Measurements from ENCODE around the gene MTSS2. TPM values are rescaled to one million over a fixed set of nuclear protein-coding genes. Genes with fewer than 3 reads are reported as not detected.

MTSS2 gene
- total RNA-seq, 4 donors from 2014 or later, result 42.6 to 160 (median 93.9) TPM

- Histone ChIP-seq H3K27me3 (no peaks in the 10 kb centered on the region), H3K36me3 (no peaks in the 10 kb centered on the region), H3K4me3 (no peak overlapping the region), H3K9me3 (no peaks in the 10 kb centered on the region), H3K4me1 (peaks cover 20 to 26% of the 10 kb centered on the region in 2 donors), H3K27ac (no peak overlapping the region)
- DNase-seq (no peak), ATAC-seq (no peak)
- TF ChIP-seq, protein P1, sequence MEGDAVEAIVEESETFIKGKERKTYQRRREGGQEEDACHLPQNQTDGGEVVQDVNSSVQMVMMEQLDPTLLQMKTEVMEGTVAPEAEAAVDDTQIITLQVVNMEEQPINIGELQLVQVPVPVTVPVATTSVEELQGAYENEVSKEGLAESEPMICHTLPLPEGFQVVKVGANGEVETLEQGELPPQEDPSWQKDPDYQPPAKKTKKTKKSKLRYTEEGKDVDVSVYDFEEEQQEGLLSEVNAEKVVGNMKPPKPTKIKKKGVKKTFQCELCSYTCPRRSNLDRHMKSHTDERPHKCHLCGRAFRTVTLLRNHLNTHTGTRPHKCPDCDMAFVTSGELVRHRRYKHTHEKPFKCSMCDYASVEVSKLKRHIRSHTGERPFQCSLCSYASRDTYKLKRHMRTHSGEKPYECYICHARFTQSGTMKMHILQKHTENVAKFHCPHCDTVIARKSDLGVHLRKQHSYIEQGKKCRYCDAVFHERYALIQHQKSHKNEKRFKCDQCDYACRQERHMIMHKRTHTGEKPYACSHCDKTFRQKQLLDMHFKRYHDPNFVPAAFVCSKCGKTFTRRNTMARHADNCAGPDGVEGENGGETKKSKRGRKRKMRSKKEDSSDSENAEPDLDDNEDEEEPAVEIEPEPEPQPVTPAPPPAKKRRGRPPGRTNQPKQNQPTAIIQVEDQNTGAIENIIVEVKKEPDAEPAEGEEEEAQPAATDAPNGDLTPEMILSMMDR (IDR thresholded peaks at IDR 0.05 in 4 of 5, conservative IDR thresholded peaks at IDR 0.05 in 1 of 5), result no peak
- no peak for TF ChIP-seq POLR2A (IDR thresholded peaks at IDR 0.05)
- intact Hi-C loops (cut with DNase I; ENCODE audit: low total_unique reads) (no loop called here), in situ Hi-C loops (cut with MboI; ENCODE audit: low sequenced_read_pairs in 4 of 4) (no loop called here)
These were observed 35.5 kb upstream of the MTSS2 start for GRCh38 chr16:70721202-70721963.

- H3K27ac ChIP-seq, result no peak overlapping the region
- ATAC-seq, result no peak
- H3K4me3 ChIP-seq, result no peak overlapping the region
- in situ Hi-C loops (cut with MboI; ENCODE audit: low sequenced_read_pairs in 4 of 4), result no loop called here
- no peaks in the 10 kb centered on the region for H3K9me3 ChIP-seq
- H3K36me3 ChIP-seq, result no peaks in the 10 kb centered on the region
- no peak for TF ChIP-seq POLR2A (IDR thresholded peaks at IDR 0.05)
- TF ChIP-seq, protein P1 (IDR thresholded peaks at IDR 0.05 in 4 of 5, conservative IDR thresholded peaks at IDR 0.05 in 1 of 5), result no peak
- peaks cover 20 to 26% of the 10 kb centered on the region in 2 donors for H3K4me1 ChIP-seq
- intact Hi-C loops (cut with DNase I; ENCODE audit: low total_unique reads), result no loop called here
- no peak for DNase-seq
- no peaks in the 10 kb centered on the region for H3K27me3 ChIP-seq
These were observed 34.8 kb upstream of the MTSS2 start for GRCh38 chr16:70720425-70721201.

DNA sequence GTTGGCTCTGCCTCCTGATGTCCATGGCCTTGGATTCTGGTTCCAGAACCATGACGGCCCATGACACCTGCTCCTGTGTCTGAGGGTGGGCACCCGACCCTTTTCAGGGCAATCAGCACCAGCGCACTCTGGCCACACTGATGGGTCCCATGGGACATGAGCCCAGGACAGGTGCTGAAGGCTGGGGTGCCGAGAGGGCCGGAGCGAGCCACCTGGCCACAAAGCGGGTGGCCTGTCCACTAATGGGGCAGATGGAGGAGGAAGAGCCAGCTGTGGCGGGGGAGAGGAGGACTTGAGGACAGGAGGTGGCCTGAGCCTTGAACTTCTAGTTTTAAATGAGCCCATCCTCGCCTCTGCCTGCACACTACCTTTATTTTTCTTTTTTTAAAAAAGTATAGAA lies 31.2 kb upstream of the MTSS2 start:
- TF ChIP-seq, protein P1 (IDR thresholded peaks at IDR 0.05 in 4 of 5, conservative IDR thresholded peaks at IDR 0.05 in 1 of 5), result no peak
- TF ChIP-seq POLR2A (IDR thresholded peaks at IDR 0.05), result no peak
- ATAC-seq (no peak), DNase-seq (no peak)
- peak overlapping the region; percentile 94 to 97 (median 96) for H3K27ac ChIP-seq
- peaks cover 30% of the 10 kb centered on the region in 2 donors for H3K4me1 ChIP-seq
- in situ Hi-C loops (cut with MboI; ENCODE audit: low sequenced_read_pairs in 4 of 4), result no loop called here
- H3K4me3 ChIP-seq, result no peak overlapping the region
- intact Hi-C loops (cut with DNase I; ENCODE audit: low total_unique reads), result no loop called here
- H3K27me3 ChIP-seq, result no peaks in the 10 kb centered on the region
- H3K9me3 ChIP-seq, result no peaks in the 10 kb centered on the region
- no peaks in the 10 kb centered on the region for H3K36me3 ChIP-seq

GRCh38 chr16:70715860-70716357 lies 30.1 kb upstream of the MTSS2 start:
- peak overlapping the region in 3 of 4 donors; percentile 6 to 21 (median 18) for H3K4me3 ChIP-seq
- intact Hi-C loops (cut with DNase I; ENCODE audit: low total_unique reads) (loop anchor here (1.0 to 2.0 kb wide), 3 partner anchors 15 to 30 kb away; partner anchors contain the start of gene MTSS2), in situ Hi-C loops (cut with MboI; ENCODE audit: low sequenced_read_pairs in 4 of 4) (no loop called here)
- H3K36me3 ChIP-seq, result no peaks in the 10 kb centered on the region
- TF ChIP-seq, protein P1 (IDR thresholded peaks at IDR 0.05 in 4 of 5, conservative IDR thresholded peaks at IDR 0.05 in 1 of 5), result no peak
- TF ChIP-seq POLR2A (IDR thresholded peaks at IDR 0.05), result no peak
- no peaks in the 10 kb centered on the region for H3K9me3 ChIP-seq
- no peaks in the 10 kb centered on the region for H3K27me3 ChIP-seq
- DNase-seq, result no peak
- no peak for ATAC-seq
- H3K27ac ChIP-seq, result peak overlapping the region; percentile 94 to 97 (median 96)
- H3K4me1 ChIP-seq, result peaks cover 37 to 39% of the 10 kb centered on the region in 2 donors

Measured in gastrocnemius medialis (tissue), 4 donors.